ENCODE measurements around the gene ZNF514. TPM values are rescaled to one million over a fixed set of nuclear protein-coding genes. Genes with fewer than 3 reads are reported as not detected.

The ZNF514 gene
- total RNA-seq, 1 donor from 2014 or later: 8.1 TPM

Other genes starting within 250 kb of the ZNF514 start
- 0.41 TPM in 1 of 2 replicates, not detected in the other for gene MAL, start 134.1 kb downstream of the ZNF514 start, total RNA-seq
- gene MRPS5, start 38.0 kb downstream of the ZNF514 start, total RNA-seq: 52.7 and 57.4 TPM in 2 replicates
- gene ZNF2, start 6.0 kb upstream of the ZNF514 start, total RNA-seq: 4.1 and 5.5 TPM in 2 replicates
- 4.8 and 5.9 TPM in 2 replicates for gene ZNF892, start 47.7 kb upstream of the ZNF514 start, total RNA-seq
- 0.93 and 1.2 TPM in 2 replicates for gene PROM2, start 114.6 kb upstream of the ZNF514 start, total RNA-seq
- 0.68 and 1.5 TPM in 2 replicates for gene KCNIP3, start 137.5 kb upstream of the ZNF514 start, total RNA-seq
- 21.9 and 23.4 TPM in 2 replicates for gene FAHD2A, start 242.9 kb upstream of the ZNF514 start, total RNA-seq